Lung microvascular endothelial cell (primary cell): ENCODE data around the gene ERCC6. TPM values are rescaled to one million over a fixed set of nuclear protein-coding genes. Genes with fewer than 3 reads are reported as not detected.

ENCODE experiments used
- DNase-seq, 2 donors: peaks; one replicate each; pipeline versions ENCODE4 v3.0.0 to v3.0.0-alpha.2; 2010; ENCODE audit warnings: low read depth in 2 of 2
- total RNA-seq: library from RNA; depleted of rRNA; stranded (reverse); fragments of >200 nt; gene quantifications from 2 replicates; pipeline ENCODE4 v1.2.1, GENCODE V29; 2014

The ERCC6 gene
- total RNA-seq: 9.8 and 10.7 TPM in 2 replicates

- DNase-seq: peak; percentile 98 to 99
These were observed at the start of gene ERCC6 for GRCh38 chr10:49538381-49539319. TSS of gene ERCC6 (minus strand) at chr10:49539121.

GRCh38 chr10:49587981-49588380 is 49.1 kb upstream of the ERCC6 start:
- DNase-seq: no peak

- DNase-seq: no peak
These were observed 46.5 kb upstream of the ERCC6 start for GRCh38 chr10:49585387-49585786.

- no peak for DNase-seq
These were observed 40.7 kb upstream of the ERCC6 start for GRCh38 chr10:49579621-49580020.

- no peak for DNase-seq
These were observed 39.5 kb upstream of the ERCC6 start for GRCh38 chr10:49578392-49578791.

- no peak for DNase-seq
These were observed 38.4 kb upstream of the ERCC6 start for GRCh38 chr10:49577182-49577925.

GRCh38 chr10:49575489-49576072 is 36.7 kb upstream of the ERCC6 start:
- DNase-seq: no peak

GRCh38 chr10:49572594-49573114 is 33.7 kb upstream of the ERCC6 start:
- DNase-seq: no peak

GRCh38 chr10:49571388-49571787 is 32.5 kb upstream of the ERCC6 start:
- no peak for DNase-seq

GRCh38 chr10:49569031-49569631 is 30.2 kb upstream of the ERCC6 start:
- DNase-seq: no peak

GRCh38 chr10:49568235-49568634 is 29.3 kb upstream of the ERCC6 start:
- DNase-seq: no peak

GRCh38 chr10:49567810-49568209 is 28.9 kb upstream of the ERCC6 start:
- no peak for DNase-seq

- no peak for DNase-seq
These were observed 25.6 kb upstream of the ERCC6 start for GRCh38 chr10:49564461-49565009.

- DNase-seq: no peak
These were observed 24.0 kb upstream of the ERCC6 start for GRCh38 chr10:49562893-49563292.

GRCh38 chr10:49560526-49560925 is 21.6 kb upstream of the ERCC6 start:
- no peak for DNase-seq

GRCh38 chr10:49559476-49559875 is 20.6 kb upstream of the ERCC6 start:
- no peak for DNase-seq

GRCh38 chr10:49558190-49558589 is 19.3 kb upstream of the ERCC6 start:
- DNase-seq: no peak

- no peak for DNase-seq
These were observed 18.8 kb upstream of the ERCC6 start for GRCh38 chr10:49557681-49558080.

GRCh38 chr10:49556723-49557122 is 17.8 kb upstream of the ERCC6 start:
- DNase-seq: no peak

- DNase-seq: peak in 1 of 2 donors; percentile 74
These were observed 13.4 kb upstream of the ERCC6 start for GRCh38 chr10:49552277-49552676.

GRCh38 chr10:49550563-49550962 is 11.6 kb upstream of the ERCC6 start:
- DNase-seq: peak; percentile 23 to 80
